T-helper 1 cell (primary cell): Measurements from ENCODE around the gene ITIH4.
A peak's percentile ranks its signal among the peaks of the same experiment; 100 is the strongest.

ENCODE experiments used
- DNase-seq, 5 donors: peaks; one replicate each; pipeline ENCODE4 v3.0.0-alpha.2; 2012 to 2020

Gene ITIH4

GRCh38 chr3:52829906-52830463 is 487 bp downstream of the ITIH4 start:
- no peak for DNase-seq

- DNase-seq: no peak
Observed at GRCh38 chr3:52829482-52829881, 990 bp downstream of the ITIH4 start.

- DNase-seq: no peak
Observed at GRCh38 chr3:52827866-52828376, 2.6 kb downstream of the ITIH4 start.

- no peak for DNase-seq
Observed at GRCh38 chr3:52827441-52827840, 3.0 kb downstream of the ITIH4 start.

GRCh38 chr3:52824037-52824436 is 6.4 kb downstream of the ITIH4 start:
- no peak for DNase-seq

GRCh38 chr3:52822363-52822762 is 8.1 kb downstream of the ITIH4 start:
- DNase-seq: no peak

GRCh38 chr3:52820736-52821135 is 9.7 kb downstream of the ITIH4 start:
- DNase-seq: peak in 1 of 5 donors; percentile 15

GRCh38 chr3:52819936-52820335 is 10.5 kb downstream of the ITIH4 start:
- no peak for DNase-seq

GRCh38 chr3:52817860-52818259 is 12.6 kb downstream of the ITIH4 start:
- no peak for DNase-seq

- no peak for DNase-seq
Observed at GRCh38 chr3:52817221-52817620, 13.3 kb downstream of the ITIH4 start.

GRCh38 chr3:52816654-52817053 is 13.8 kb downstream of the ITIH4 start:
- no peak for DNase-seq

- DNase-seq: no peak
Observed at GRCh38 chr3:52816199-52816598, 14.3 kb downstream of the ITIH4 start.

GRCh38 chr3:52813810-52814209 is 16.7 kb downstream of the ITIH4 start:
- DNase-seq: no peak

- DNase-seq: no peak
Observed at GRCh38 chr3:52811452-52812011, 18.9 kb downstream of the ITIH4 start.

GRCh38 chr3:52810923-52811322 is 19.5 kb downstream of the ITIH4 start:
- DNase-seq: no peak

- no peak for DNase-seq
Observed at GRCh38 chr3:52809662-52810377, 20.7 kb downstream of the ITIH4 start.

GRCh38 chr3:52809149-52809548 is 21.3 kb downstream of the ITIH4 start:
- no peak for DNase-seq

- no peak for DNase-seq
Observed at GRCh38 chr3:52805270-52806039, 25.0 kb downstream of the ITIH4 start.

GRCh38 chr3:52801839-52802238 is 28.6 kb downstream of the ITIH4 start:
- no peak for DNase-seq

GRCh38 chr3:52800079-52800478 is 30.4 kb downstream of the ITIH4 start:
- no peak for DNase-seq

- no peak for DNase-seq
Observed at GRCh38 chr3:52798978-52799476, 31.4 kb downstream of the ITIH4 start.

- DNase-seq: no peak
Observed at GRCh38 chr3:52798376-52798977, 32.0 kb downstream of the ITIH4 start.

- DNase-seq: no peak
Observed at GRCh38 chr3:52796411-52796810, 34.1 kb downstream of the ITIH4 start.
